GDM1 (cell line): ENCODE data around the gene ALKBH8.
"Not testable (repeated sequence)": the region's sequence is repeated elsewhere in the genome, so short reads cannot be mapped to it uniquely, and the experiment has no call there.

Experiments used
- DNase-seq: peaks from one replicate; lab custom pipeline; 2025; lab: John Stamatoyannopoulos, UW

Gene ALKBH8

DNA sequence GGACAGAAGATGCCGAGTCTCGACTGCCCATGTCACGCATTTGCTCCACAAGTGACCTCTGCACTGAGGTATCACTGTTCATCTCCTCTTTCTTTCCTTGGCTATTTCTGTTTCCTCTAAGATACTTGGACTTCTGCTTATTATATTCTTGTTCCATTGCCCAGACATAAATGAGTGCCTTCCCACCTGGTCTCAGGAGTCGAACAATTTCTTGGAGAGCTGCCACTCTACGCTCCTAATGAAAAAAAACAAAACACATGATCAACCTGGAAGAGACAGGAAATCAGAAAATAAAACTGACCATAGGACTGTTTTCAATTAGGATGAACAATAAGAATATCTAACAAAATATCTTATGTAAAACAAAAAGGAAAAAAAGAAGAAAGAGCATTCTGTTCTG, 60.6 kb downstream of the ALKBH8 start:
- DNase-seq: no peak

DNA sequence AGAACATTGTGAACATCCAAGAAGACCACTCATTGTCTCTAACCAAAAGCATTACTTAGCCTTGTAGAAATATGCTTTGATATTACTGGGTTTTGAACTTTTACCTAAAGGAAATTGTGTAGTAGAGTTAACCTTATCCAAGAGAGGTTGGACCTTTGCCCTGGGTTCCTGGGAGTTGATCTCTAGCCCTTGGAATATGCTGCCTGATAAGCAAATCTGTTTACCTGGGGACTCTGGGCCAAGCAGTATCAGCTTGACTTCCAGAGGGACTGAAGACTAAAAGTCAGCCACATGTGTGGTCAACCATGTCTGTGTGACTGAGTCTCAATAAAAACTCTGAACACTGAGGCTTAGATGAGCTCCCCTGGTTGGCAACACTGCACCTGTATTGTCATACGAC, 63.8 kb downstream of the ALKBH8 start:
- DNase-seq: no peak

DNA sequence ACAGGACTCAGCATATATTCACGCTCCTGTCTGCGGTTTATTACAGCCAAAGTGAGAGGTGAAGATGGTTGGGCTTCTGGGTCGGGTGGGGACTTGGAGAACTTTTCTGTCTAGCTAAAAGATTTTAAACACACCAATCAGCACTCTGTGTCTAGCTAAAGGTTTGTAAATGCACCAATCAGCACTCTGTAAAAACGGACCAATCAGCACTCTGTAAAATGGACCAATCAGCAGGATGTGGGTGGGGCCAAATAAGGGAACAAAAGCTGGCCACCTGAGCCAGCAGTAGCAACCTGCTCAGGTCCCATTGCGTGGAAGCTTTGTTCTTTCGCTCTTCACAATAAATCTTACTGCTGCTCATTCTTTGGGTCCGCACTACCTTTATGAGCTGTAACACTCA, 68.2 kb downstream of the ALKBH8 start:
- DNase-seq: not testable (repeated sequence)

DNA sequence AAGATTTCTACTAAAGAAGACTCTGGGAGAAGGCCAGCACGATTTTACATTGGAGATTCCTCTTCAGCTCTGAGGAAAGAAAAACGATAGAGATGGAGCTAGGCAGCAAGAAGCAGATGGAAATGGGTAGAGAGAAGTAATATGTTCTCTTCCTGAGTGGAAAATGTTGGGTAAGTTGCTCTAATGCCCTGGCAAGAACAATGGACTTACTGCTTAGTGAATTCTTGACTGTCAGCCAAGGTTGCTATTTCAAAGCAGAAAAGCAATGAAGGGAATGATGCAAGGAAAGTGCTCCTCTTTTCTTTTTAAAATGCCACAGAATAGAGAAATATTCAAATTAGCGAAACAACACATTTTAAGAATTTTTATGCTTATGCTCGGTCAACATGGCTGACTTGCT, 69.5 kb downstream of the ALKBH8 start:
- DNase-seq: no peak

DNA sequence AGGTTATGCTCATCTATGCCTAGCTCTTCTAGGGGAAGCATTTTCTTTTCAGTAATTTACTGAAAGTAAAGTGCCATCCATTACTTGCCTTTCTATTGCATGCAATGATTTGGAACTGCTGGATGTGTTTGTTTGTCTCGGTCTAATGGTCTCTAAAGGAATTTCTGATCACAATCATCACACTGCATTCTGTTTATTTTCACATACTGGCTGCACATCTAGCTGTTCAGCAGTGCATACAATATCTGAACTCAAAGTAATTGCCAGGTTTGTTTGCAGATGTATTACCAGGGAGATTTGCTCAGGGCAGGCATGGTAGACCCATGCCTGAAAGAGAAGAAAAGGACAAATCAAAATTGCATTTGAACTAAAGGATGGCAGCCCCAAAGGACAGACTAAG, 71.5 kb downstream of the ALKBH8 start:
- no peak for DNase-seq

DNA sequence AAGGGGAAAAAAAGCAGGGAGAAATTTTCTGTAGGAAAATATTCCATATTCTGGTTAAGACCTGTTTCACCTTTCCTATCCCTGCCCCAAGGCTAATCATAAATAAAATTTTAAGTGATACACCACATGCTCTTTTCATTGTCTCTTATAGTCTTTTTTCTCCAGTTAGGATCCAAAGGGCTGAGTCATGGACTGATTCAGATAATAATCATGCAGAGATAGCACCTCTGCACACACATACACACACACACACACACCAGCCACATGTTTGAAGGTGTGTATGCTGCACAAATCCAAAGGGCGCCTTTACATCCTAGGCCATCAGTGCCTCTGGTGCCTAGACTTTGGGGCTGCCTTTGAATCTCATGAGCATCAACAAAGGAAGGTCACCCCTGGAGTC, 72.4 kb downstream of the ALKBH8 start:
- no peak for DNase-seq

DNA sequence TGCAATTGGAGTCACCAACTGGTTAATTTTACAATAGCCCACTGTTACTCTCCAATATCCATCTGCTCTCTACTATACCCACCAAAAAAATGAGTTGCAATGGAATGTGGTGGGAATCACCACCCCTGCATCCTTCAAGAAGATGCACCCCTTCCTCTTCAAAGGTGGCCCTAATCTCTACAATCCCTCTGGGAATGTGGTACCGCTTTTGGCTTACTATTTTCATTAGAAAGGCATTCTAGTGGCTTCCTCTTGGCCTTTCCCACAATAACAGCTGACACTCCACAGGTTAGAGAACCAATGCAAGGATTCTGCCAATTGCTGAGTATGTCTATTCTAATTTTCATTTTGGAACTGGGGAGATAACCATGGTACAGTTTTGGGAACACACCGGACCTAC, 74.7 kb downstream of the ALKBH8 start:
- DNase-seq: no peak

DNA sequence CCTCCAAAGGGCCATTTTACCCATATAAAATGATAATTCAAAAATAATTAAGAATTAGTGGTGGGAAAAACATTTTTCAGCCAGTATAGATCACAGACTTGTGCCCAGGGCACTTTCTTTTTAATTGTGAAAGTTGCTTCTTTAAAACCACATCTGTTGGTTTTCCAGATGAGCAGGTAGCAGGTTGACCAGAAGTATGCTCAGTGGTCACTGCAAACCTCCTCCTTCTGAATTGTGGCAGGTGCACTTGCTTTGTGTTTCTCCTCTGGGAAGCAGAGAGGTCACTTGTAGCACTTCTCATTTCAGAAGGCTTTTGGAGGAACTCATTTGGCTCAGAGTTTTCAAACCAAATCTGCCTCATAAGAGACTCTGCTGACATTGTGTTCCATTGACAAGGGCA, 83.3 kb downstream of the ALKBH8 start:
- DNase-seq: no peak

DNA sequence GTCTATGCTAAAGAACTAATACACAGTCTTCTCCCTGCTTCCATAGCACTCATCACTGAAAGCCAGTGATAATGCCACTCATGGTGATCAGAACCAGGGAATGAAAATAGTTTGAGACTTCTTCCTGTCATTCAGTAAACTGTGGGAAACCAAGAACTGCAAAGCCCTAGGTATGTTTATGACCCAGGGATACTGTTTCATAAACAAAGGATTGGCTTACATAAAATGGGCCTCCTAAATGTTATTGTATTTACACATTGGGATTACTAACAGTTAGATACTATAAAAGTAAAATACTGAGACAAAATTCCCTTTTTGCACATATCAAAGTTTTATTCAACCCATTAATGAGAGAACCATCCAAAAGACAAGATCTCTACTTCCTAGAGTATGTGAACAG, 86.6 kb downstream of the ALKBH8 start:
- DNase-seq: no peak

DNA sequence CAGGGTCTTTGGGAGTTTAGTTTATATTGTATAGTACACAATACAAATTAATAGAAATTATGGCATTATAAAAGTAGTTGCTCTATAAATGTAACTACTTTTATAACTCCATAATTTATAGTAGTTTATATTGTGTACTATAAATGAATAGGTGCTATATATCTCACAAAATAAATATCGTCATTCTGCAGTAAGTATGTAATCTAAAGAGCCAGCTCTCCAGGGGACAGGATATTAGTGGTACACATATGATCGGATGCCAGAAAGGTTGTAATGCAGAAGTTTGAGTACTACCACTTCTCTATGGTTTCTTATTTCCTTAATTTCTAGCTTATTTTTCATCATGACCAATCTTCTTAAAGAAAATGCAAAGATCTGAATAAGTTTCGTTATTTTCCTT, 87.7 kb downstream of the ALKBH8 start:
- DNase-seq: no peak

DNA sequence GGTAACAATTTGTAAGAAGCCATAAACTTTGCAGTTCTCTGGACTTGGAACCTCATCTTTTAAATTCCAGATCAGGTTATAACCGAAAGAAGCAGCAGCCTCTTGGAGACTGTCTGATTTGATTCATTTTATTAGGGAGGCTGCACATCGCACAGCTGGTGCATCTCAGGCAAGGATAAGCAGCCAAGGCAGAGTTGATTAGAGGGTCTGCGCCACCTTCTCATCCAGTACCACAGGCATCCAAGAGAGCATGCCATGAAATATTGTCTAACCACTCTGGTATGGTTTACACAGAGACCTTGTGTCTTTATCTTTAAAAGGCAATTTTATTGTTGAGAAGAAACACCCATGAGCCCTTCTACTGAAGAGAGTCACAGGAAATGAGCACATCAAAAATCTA, 91.7 kb downstream of the ALKBH8 start:
- no peak for DNase-seq

DNA sequence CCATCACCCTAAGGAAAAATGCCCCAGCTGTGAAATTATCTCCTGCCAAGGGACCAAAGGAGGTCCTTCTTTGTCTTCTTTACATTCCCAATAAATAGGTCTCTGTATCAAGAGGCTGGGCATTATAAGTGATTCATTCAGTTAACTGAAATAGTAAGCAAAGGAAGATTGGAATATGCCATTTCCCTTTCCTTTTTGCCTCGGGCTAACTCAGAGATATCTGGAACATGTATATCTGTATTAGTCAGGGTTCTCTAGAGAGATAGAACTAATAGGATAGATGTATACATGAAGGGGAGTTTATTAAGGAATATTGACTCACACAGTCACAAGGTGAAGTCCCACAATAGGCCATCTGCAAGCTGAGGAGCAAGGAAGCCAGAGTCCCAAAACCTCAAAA, 92.6 kb downstream of the ALKBH8 start:
- no peak for DNase-seq

DNA sequence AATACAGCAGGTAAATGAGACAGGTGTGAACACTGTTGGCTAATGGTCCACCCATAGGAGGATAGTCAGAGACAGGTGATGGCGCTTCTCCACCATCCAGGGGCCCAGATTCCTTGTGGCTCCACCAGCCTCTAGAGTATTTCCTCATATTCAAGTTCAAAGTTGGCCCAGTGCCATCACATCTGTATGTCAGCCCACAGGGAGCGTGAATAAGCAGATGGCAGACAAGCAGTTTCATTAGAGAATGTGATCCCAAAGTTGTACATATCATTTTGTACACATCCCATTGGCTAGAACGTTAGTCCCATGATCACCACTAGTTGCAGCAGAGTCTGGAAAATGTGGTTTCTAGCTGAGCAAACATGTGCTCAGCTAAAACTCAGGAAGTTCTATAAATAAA, 96.9 kb downstream of the ALKBH8 start:
- DNase-seq: no peak

DNA sequence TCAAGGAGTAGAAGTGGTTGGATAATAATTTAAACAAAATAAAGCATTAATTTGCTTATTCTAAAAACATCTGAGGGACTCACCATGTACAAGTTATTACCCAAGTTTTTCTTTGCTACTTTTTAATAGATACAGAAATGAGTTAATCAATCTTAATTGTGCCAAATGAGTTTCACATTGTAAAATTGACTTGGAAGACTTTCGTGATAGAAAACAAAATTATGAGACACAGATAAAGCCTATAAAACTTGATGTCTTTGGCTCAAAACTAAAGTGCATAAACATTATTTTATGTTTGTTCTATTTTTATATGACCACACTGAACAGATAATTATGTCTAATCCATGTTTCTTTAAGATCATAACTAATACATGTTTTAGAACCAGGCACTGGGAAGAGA, 97.8 kb downstream of the ALKBH8 start:
- DNase-seq: no peak

DNA sequence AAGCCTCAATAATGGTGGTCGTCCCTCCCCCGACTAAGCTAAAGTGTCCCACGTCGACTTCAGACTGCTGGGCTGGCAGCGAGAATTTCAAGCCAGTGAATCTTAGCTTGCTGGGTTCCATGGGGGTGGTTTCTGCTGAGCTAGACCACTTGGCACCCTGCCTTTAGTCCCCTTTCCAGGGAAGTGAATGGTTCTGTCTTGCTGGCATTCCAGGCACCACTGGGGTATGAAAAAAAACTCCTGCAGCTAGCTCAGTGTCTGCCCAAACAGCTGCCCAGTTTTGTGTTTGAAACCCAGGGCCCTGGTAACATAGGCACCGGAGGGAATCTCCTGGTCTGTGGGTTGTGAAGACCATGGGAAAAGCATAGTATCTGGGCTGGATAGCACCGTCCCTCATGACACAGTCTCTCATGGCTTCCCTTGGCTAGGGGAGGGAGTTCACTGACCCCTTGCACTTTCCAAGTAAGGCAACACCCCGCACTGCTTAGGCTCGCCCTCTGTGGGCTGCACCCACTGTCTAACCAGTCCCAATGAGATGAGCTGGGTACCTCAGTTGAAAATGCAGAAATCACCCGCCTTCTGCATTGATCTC, 99.2 kb downstream of the ALKBH8 start:
- DNase-seq: not testable (repeated sequence)

DNA sequence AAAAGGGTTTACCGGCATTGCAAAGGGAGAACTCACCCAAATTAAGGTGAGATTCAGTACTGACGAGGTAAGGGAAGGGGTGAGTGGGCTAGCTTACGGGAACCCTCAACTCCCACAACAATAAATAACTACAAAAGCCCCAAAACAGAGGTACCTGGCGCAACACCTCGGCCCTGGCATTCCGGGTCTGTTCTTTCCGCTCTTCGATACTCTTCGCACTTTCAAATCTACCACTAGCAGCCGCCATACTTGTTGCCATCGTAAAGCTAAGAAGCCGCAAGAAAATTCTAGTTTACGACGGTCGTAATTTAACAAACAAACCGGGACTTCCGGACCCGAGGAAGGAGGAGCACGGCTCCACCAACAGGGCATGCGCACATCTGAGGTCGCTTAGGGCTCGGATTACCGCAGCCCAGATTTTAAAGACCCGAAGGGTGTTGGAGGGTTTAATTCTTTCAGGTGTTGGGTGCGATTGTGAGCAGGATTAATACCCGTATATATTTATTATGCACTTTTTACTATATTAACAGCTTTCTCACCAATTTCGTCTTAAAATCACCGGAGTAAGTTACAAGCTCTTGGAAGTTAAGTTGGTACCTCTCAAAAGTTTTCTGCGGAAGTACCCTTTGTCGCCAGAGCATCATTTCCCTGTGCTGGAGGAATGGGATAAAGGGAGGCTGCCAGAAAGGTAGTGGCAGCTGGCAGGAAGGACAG, 107.8 kb downstream of the ALKBH8 start, which contains the start of gene CWF19L2:
Gene CWF19L2 (minus strand): TSS at position 268 of the 714 bp plus-strand sequence. CDS start 9 bp downstream, at position 259.
- DNase-seq: peak; percentile 82

DNA sequence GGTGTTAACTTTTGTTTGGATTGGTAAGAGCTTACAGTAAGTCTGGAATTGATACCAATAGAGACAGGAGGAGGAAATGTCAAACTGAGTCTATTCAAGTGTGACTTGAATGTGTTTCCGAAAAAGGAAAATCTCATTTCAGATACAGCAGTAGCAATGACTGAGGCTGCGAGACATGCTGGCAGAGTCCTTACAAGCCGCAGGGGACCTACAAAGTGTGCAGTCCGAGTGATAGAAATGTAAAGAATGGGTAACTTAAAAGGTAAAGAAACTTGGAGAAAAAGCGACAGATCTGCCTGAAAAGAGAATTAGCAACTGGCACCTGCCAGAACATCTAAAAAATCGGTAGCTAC, 108.4 kb downstream of the ALKBH8 start:
- no peak for DNase-seq

DNA sequence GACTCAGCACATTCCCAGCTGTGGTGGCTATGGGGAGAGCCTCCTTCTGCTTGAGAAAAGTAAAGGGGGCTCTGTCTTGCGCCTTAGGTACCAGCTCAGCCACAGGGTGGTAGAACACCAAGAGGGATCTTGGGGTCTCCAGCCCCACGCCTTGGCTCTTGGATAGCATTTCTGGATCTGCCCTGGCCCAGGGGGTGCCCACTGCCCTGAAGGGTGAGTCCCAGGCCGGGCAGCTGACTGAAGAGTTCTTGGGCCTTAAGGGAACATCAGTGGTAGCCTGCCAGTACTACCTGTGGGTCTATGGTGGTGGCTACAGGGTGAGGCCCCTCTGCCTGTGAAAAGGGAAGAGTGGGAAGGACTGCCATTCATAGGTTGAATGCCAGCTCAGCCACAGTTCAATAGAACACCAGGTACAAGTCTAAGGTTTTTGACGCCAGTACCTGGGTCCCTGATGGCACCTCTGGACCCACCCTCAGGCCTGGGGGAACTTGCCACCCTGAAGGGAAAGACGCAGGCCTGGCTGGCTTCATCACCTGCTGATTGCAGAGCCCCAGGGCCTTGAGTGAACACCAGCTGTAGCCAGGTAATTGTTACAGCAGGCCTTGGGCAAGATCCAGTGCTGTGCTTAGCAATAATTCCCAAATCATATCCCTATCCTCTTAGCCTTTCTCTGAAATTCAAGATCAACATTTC, 111.8 kb downstream of the ALKBH8 start:
- DNase-seq: no peak
